Mammary epithelial cell (primary cell): Measurements from ENCODE around the gene ARHGEF12.

Experiments
- CTCF ChIP-seq, 2 donors: IDR thresholded peaks in 1 of 2; conservative IDR thresholded peaks in 1 of 2; 2 replicates each; pipeline ENCODE4 v1.5.1; 2011 to 2012; ENCODE audit warnings: inconsistent platforms in 2 of 2, low read length in 2 of 2, mild to moderate bottlenecking in 2 of 2, control low read depth in 1 of 2, low read depth in 1 of 2; ENCODE audit not compliant: insufficient read depth in 1 of 2; ENCODE audit errors: extremely low read depth in 1 of 2
- EZH2 ChIP-seq: IDR thresholded peaks from 2 replicates; pipeline ENCODE4 v1.6.1; 2012; ENCODE audit warnings: low read length, inconsistent platforms, borderline replicate concordance

- TF ChIP-seq CTCF (conservative IDR thresholded peaks at IDR 0.05 in 1 of 2, IDR thresholded peaks at IDR 0.05 in 1 of 2; ENCODE audit: extremely low read depth in 1 of 2, insufficient read depth in 1 of 2, low read depth in 1 of 2, low read length in 2 of 2) (no peak), EZH2 (no peak)
Observed at GRCh38 chr11:120517801-120518291, 181.6 kb downstream of the ARHGEF12 start.
